SK-N-SH treated with all-trans-retinoic acid at 6 μM for 48 hours (cell line): ENCODE measurements around the gene VGF.

Source experiments
- CREB5 ChIP-seq: fragments of 250-450 bp; sonication (Bioruptor Pico); IDR thresholded peaks from 2 replicates; pipeline ENCODE4 v1.5.1; 2020; ENCODE audit warnings: low read depth, mild to moderate bottlenecking, moderate library complexity
- ISL1 ChIP-seq: fragments of 250-450 bp; sonication (Bioruptor Pico); IDR thresholded peaks from 2 replicates; pipeline ENCODE4 v2.1.2; 2022; ENCODE audit warnings: mild to moderate bottlenecking, moderate library complexity
- OSR1 ChIP-seq: fragments of 250-450 bp; sonication (Bioruptor Pico); IDR thresholded peaks from 2 replicates; pipeline ENCODE4 v1.8.0; 2022; ENCODE audit warnings: moderate library complexity, mild to moderate bottlenecking, inconsistent platforms
- PATZ1 ChIP-seq: fragments of 250-450 bp; sonication (Bioruptor Pico); IDR thresholded peaks from 2 replicates; pipeline ENCODE4 v1.8.0; 2020; ENCODE audit warnings: mild to moderate bottlenecking, moderate library complexity, borderline replicate concordance
- PPARA ChIP-seq: fragments of 250-450 bp; sonication (Bioruptor Pico); IDR thresholded peaks from 2 replicates; pipeline ENCODE4 v1.5.0; 2020; ENCODE audit warnings: mild to moderate bottlenecking, borderline replicate concordance
- RARB ChIP-seq: fragments of 250-450 bp; sonication (Bioruptor Pico); IDR thresholded peaks from 2 replicates; pipeline ENCODE4 v1.8.0; 2021; ENCODE audit warnings: mild to moderate bottlenecking, moderate library complexity
- SNAI2 ChIP-seq: fragments of 250-450 bp; sonication (Bioruptor Pico); IDR thresholded peaks from 2 replicates; pipeline ENCODE4 v1.5.0; 2020; ENCODE audit warnings: mild to moderate bottlenecking, moderate library complexity
- TCF4 ChIP-seq: fragments of 250-450 bp; sonication (Bioruptor Pico); IDR thresholded peaks from 2 replicates; pipeline ENCODE4 v1.8.0; 2021; ENCODE audit warnings: mild to moderate bottlenecking, moderate library complexity, borderline replicate concordance
- ZFP30 ChIP-seq: fragments of 450-650 bp; formaldehyde crosslinking; IDR thresholded peaks from 2 replicates; pipeline ENCODE4 v1.5.0; 2022; ENCODE audit warnings: mild to moderate bottlenecking, moderate library complexity
- ZNF70 ChIP-seq: fragments of 450-650 bp; formaldehyde crosslinking; IDR thresholded peaks from 2 replicates; pipeline ENCODE4 v1.5.0; 2020; ENCODE audit warnings: mild to moderate bottlenecking, moderate library complexity

GRCh38 chr7:101159696-101160674 lies 5.4 kb downstream of the VGF start:
- no peak for TF ChIP-seq SNAI2 (CRISPR knock-in tag)
- no peak; the same call in 1 of the 2 replicates for TF ChIP-seq PATZ1 (CRISPR knock-in tag)
- TF ChIP-seq ZFP30 (CRISPR knock-in tag), result no peak
- no peak for TF ChIP-seq ZNF70 (CRISPR knock-in tag)
- no peak for TF ChIP-seq RARB (CRISPR knock-in tag)
- no peak for TF ChIP-seq PPARA
- no peak for TF ChIP-seq ISL1 (CRISPR knock-in tag)
- TF ChIP-seq CREB5 (CRISPR knock-in tag), result no peak
- TF ChIP-seq OSR1 (CRISPR knock-in tag), result no peak
- TF ChIP-seq TCF4 (CRISPR knock-in tag), result no peak
